ENCODE data around the gene SDC4.

Gene SDC4

GRCh38 chr20:45342855-45343531 lies 5.2 kb downstream of the SDC4 start:
- TF ChIP-seq GATA2 (IDR thresholded peaks at IDR 0.05; ENCODE audit: low read depth, low read length) (no peak), GATA3 (IDR thresholded peaks at IDR 0.05; ENCODE audit: low read depth, low read length) (no peak)

GRCh38 chr20:45341939-45342854 lies 6.0 kb downstream of the SDC4 start:
- TF ChIP-seq GATA3 (IDR thresholded peaks at IDR 0.05; ENCODE audit: low read depth, low read length) (no peak; the same call in 1 of the 2 replicates), GATA2 (IDR thresholded peaks at IDR 0.05; ENCODE audit: low read depth, low read length) (peak; percentile 97)

GRCh38 chr20:45341579-45341938 lies 6.7 kb downstream of the SDC4 start:
- TF ChIP-seq GATA2 (IDR thresholded peaks at IDR 0.05; ENCODE audit: low read depth, low read length), result no peak
- no peak for TF ChIP-seq GATA3 (IDR thresholded peaks at IDR 0.05; ENCODE audit: low read depth, low read length)

DNA sequence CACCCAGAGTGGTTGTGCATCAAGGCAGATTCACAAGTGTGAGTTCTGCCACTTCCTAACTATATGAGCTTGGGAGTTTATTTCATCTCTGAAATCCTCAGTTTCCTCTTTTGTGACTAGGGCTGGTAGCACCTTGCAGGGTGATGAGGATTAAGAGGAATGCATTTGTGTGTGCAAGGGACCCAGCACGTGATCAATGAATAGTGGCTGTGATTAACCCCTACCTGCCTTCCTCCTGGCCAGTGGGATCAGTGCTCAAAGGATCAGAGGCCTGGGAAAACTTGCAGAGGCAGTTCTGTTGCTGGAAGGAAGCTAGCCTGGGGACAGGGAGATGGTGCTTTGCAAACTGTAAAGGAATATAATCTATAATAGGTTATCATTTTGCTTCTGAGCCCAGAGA lies 7.3 kb downstream of the SDC4 start:
- TF ChIP-seq GATA2 (IDR thresholded peaks at IDR 0.05; ENCODE audit: low read depth, low read length) (no peak), GATA3 (IDR thresholded peaks at IDR 0.05; ENCODE audit: low read depth, low read length) (no peak)

DNA sequence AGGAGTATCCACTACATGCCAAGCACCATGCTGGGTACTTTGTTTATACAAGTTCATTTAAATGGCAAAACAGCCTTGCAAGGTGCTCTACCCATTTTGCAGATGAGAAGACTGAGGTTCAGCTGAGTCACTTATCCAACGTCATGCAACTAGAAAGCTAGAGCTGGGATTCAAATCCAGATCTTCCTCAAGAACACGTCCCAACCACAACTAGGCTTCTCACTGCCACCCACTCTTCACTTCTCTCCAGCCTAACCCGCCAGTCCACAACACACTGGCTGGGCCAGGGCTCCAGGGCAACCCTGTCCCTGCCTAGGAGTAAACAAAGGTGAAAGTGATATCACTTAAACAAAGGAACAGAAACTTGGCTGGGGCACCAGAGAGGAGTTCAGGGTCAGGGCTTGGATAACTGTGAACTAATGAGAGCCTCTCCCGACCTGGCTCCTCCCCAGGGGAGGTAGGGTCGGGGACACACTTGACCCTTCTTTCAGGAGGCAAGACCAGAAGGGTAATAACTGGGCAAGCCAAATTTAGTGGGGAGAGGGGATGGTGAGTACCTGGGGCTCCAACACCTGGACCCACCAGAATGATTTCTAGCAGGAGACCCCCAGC lies 7.9 kb downstream of the SDC4 start:
- TF ChIP-seq GATA3 (IDR thresholded peaks at IDR 0.05; ENCODE audit: low read depth, low read length) (no peak), GATA2 (IDR thresholded peaks at IDR 0.05; ENCODE audit: low read depth, low read length) (no peak)

- TF ChIP-seq GATA2 (IDR thresholded peaks at IDR 0.05; ENCODE audit: low read depth, low read length), result no peak
- TF ChIP-seq GATA3 (IDR thresholded peaks at IDR 0.05; ENCODE audit: low read depth, low read length), result no peak
Measured at GRCh38 chr20:45339799-45340198, 8.4 kb downstream of the SDC4 start.

GRCh38 chr20:45339084-45339483 lies 9.1 kb downstream of the SDC4 start:
- TF ChIP-seq GATA2 (IDR thresholded peaks at IDR 0.05; ENCODE audit: low read depth, low read length), result no peak

DNA sequence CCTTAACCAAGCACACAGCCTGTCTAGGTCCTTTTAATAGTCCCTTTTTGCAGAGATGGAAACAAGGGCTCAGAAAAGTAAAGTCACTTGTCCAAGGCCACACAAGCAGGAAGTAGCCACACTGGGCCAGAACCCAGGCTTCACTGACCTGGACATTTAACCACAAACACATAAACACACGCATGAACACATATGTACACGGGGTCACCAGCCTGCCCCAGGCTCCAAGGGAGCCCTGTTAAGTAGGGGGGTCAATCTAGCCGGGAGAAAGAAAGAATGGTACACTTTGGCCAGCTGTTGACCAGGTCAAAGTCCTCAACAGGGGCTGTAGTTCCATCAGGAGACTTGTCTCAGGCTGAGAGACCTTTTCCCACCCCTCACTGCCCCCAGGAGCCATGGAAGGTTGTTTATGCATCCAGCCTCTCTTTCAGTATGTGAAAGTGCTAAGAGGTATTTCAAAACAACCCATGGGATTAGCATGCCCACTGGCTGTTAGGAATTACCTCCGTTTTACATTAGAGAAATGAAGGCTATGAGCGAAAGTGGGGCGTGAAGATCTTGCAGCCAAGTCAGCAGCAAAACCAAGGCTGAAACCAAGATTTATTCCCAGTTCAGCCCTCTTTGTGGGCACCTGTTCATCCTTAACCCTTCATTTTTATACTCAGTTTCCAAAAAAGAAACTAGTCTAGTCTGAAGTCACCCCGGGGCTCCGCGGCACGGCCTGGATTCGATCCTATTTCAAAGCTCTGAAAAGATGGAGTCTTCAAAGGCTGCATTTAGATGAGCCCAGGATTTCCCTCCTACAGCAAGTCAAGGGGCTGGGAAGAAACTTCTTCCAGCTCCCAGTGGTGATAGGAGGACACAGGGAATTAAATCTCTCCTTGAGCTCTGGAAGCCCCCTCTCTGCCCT lies 9.8 kb downstream of the SDC4 start:
- TF ChIP-seq GATA2 (IDR thresholded peaks at IDR 0.05; ENCODE audit: low read depth, low read length), result no peak
- no peak for TF ChIP-seq GATA3 (IDR thresholded peaks at IDR 0.05; ENCODE audit: low read depth, low read length)

- TF ChIP-seq GATA3 (IDR thresholded peaks at IDR 0.05; ENCODE audit: low read depth, low read length), result no peak
- no peak for TF ChIP-seq GATA2 (IDR thresholded peaks at IDR 0.05; ENCODE audit: low read depth, low read length)
Measured at GRCh38 chr20:45337367-45338120, 10.7 kb downstream of the SDC4 start.

DNA sequence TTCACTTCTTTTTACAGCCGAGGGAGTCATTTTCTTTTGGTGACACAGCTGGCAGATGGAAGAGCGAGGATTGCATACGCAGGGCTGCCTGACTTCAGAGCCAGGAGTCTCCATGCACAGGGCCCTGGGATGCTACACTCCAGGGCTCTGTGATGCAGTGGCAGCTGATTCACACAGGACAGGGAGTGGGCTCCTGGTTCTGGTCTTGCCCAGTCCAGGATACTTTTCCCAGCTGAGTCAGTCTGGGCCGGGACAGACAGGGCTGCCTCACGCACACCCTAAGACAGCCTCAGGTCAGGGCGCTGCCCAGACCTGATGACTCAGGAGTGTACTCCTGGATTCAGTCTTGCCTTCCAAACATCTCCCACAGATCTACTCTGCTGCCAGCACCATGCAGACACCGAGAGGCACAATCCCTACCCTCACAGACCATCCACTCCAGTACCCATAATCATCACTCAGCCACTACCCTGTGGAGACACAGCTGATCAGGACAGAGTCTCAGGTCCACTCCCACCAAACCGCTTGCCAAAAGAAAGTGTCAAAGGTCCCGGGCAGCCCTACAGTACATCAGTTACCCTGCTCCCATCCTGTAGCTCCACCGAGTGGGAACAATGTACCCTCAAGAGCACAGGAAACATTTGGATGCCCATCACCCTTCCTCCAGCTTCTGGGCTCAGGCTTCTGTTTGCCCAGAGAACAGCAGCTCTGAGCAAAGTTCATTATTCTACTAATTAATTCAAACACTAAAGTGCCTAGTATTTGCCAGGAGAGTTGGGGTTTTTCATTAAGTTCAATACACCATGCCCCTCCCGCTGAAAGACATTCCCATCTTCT lies 11.5 kb downstream of the SDC4 start:
- TF ChIP-seq GATA2 (IDR thresholded peaks at IDR 0.05; ENCODE audit: low read depth, low read length), result no peak
- no peak for TF ChIP-seq GATA3 (IDR thresholded peaks at IDR 0.05; ENCODE audit: low read depth, low read length)

DNA sequence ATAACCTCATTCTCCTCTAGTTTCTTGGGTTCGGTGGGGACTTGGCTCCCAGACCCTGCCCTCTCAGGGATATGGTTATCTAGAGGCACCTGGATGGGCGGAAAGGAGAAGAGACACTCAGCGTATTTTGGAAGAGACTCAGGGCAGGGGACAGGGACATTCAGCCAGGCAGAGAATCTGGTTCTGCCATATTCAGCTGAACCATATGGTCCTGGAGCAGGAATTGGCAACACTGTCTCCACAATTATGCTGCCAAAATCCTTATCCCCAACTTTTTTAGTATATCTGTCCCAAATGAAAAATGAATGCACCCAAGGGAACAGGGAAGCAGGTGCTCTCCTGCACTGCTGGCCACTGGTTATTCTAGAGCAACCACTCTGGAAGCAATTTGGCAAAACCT lies 17.7 kb downstream of the SDC4 start:
- TF ChIP-seq GATA2 (IDR thresholded peaks at IDR 0.05; ENCODE audit: low read depth, low read length), result no peak
- no peak for TF ChIP-seq GATA3 (IDR thresholded peaks at IDR 0.05; ENCODE audit: low read depth, low read length)

All from SH-SY5Y (cell line).